ENCODE data around the gene CYB561A3.
"Not testable (repeated sequence)": the region's sequence is repeated elsewhere in the genome, so short reads cannot be mapped to it uniquely, and the experiment has no call there.

CYB561A3 gene

DNA sequence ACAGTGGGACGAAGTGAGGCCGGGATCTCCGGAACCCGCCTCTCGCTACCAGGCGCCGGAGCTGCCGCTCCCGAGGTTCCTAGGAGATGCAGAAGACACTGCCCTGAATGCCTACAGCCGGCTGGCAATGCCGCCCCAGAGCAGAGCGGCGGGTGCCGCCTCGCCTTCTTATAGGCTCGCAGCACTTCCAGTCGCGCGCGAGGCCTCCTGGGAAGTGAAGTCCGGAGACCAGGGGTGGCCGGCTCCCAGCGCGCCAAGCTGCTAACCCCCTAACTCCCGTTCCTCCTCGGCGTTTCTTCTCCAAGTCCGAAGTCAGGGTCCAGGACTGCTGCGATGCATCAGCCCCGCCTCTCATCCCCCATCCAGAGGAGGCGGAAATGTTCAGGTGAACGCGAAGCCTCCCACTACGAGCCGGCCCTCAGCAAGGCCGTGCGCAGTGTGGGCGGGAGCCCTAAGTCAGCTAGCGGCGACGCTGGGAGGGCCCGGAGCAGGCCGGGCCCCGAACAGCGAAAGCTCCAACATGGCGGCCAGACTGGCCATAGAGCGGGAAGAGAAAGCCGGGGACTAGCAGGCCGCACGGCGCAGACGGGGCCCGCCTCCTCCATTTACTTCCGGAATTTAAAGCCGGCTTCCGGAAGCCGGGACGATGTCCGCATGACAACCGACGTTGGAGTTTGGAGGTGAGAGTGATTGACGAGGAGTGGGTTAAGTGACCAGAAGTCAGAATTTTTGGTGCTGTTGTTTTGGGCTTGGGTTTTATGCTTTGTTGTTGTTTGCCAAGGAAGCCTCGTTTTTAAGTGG, at the start of gene CYB561A3, which contains the start of gene TMEM138:
Gene CYB561A3, minus strand, starts transcription at position 142 of the 801 bp plus-strand sequence. CDS start 5,169 bp downstream, outside the sequence.
Gene TMEM138, plus strand, starts transcription at position 634 of the 801 bp plus-strand sequence. CDS start 2,017 bp downstream, outside the sequence.
- peak; percentile 96 for DNase-seq (ENCODE audit: low spot score)

GRCh38 chr11:61406991-61407728, 45.5 kb upstream of the CYB561A3 start:
- DNase-seq (ENCODE audit: low spot score) = no peak

DNA sequence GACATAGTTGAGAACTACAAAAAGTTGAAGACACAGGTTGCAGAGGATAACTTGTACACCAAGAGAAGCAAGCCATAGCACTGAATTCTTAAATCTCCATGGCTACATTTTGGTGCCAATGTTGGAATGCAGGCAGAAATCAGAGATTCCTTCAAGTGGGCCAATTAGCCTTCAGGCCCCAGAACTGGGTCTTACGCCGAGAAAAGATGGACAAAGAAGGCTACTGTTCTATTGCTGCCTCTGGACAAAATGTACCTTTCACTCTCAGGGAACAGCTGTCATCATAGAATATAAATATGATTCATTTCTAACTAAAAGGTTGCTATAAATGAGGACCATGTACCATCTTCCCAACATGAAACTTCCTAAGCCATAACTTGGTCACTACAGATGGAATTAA, 44.4 kb upstream of the CYB561A3 start:
- no peak for DNase-seq (ENCODE audit: low spot score)

DNA sequence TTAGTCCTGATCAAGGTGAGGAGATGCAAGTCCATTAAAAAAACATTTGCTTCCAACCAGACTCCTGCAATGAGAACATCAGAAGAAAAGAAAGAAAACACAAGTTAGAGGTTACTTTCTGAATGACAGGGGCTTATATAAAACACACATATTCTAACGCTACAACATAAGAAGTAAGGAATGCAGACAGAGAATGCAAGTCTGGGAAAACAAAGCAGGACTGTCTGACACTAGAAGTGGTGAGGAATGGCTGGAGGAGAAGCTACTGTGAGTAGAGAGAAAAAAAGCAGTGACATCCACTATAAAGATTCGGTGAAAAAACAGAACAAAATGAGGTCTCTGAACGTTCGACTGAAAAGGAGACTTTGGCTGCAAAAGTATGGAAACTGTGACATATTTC, 43.0 kb upstream of the CYB561A3 start:
- no peak for DNase-seq (ENCODE audit: low spot score)

- DNase-seq (ENCODE audit: low spot score) = no peak
Measured at GRCh38 chr11:61404103-61404502, 42.4 kb upstream of the CYB561A3 start.

GRCh38 chr11:61403658-61404057, 42.0 kb upstream of the CYB561A3 start:
- DNase-seq (ENCODE audit: low spot score) = no peak

GRCh38 chr11:61401573-61401972, 39.9 kb upstream of the CYB561A3 start:
- DNase-seq (ENCODE audit: low spot score) = no peak

DNA sequence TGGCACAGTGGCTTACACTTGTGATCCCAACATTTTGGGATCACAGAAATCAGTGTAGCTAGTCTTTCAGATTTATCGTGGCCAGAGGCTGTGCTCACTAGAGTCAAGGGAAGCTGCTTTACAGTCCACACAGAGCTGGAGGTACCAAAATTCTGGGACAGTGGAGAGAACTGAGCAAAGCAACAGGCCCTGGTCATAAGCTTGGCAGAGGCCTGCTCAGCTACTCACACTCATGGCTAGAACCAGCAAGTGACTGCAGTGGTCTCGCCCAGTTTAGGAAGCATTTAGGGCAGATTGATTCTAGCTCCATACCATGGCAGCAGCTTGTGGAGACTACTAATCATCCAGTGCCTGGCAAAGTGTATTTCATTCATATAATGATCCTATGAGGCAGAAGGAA, 39.5 kb upstream of the CYB561A3 start:
- no peak for DNase-seq (ENCODE audit: low spot score)

DNA sequence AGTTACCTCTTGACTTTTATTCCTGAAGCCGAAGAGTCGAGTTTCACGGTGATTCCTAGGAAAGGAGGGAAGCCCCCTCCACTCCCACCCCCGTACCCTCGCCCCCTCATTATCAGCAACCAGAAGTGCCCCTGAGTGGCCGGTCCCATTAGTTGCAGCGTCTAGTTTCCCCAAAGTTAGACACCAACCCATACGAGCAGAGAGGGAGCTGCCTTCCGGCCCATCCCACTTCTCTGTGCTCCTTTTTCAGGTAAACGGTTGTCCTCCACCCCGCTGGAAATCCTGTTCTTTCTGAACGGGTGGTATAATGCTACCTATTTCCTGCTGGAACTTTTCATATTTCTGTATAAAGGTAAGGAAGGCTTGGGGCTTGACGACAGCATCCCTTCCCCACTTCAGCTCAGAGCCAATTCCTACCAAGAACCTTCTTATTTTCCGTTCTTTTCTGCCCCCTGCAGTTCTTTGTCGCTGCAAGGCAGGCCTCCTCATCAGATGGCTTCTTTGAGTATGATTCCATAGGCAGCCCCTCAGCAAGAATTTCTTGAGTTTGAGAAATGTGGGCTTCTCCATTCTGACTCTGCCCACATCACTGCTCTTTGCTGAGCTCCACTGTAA, 31.4 kb upstream of the CYB561A3 start:
- DNase-seq (ENCODE audit: low spot score) = peak; percentile 44

- no peak for DNase-seq (ENCODE audit: low spot score)
Measured at GRCh38 chr11:61390161-61390560, 28.5 kb upstream of the CYB561A3 start.

DNA sequence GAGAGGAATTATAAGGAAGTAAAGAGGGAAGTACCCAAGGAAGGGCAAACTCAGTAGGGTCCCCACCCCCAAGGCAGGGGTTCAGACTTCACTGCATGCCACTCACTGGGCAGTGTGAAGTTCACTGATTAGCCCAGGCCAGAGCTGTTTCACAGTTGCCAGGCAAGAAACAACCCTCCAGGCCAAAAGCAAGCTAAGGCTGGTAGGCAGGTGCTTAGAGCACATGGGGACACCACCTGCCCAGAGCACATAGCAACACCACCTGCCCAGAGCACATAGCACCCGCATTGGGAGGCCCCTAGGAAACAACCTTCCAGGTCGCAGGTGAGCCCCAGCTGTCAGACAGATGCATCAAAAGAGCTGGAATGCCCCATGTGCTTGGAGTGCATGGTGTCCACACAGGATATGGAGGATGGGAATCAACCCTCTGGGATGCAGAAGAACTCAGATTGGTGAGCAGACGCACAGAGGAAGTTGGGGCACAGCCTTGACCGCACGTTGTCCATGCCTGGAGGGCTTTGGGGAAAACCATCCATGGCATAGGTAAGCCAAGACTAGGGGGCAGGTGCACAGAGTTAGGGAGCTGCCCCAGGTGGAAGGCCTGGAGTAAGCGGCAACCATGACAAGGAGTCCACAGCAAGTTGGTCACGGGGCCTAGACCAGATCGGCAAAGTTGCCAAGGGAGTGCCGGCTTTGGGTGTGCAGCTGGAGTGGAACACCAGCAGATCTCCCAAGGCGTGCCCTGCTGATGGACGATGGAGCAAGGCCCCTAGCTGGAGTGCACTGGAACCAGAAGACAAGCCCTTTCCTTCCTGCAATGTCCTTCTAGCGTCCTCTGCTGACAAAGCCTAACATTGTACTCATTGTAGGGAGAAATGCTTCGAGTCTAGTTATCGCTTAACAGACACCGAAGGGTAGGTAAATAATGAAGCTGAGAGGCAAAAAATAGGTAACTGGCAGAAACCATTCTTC, 22.9 kb upstream of the CYB561A3 start:
- peak; percentile 47 for DNase-seq (ENCODE audit: low spot score)

- DNase-seq (ENCODE audit: low spot score) = not testable (repeated sequence)
Measured at GRCh38 chr11:61383859-61384258, 22.2 kb upstream of the CYB561A3 start.

DNA sequence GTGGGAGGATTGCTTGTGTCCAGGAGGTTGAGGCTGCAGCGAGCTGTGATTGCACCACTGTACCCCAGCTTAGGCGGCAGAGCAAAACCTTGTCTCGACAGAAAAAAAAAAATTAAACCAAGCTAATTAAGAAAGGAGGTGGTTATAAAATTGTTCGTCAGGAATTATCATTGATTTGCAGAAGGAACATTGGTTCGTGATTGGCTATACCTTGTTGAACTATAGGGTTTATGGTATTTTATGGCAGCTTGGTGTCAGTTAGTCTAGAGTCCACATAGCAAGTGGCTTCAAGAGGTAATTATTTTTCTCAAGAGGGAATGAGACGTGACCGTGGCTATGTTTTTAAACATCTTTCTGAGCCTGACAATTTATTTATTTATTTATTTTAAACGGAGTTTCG, 19.2 kb upstream of the CYB561A3 start:
- no peak for DNase-seq (ENCODE audit: low spot score)

DNA sequence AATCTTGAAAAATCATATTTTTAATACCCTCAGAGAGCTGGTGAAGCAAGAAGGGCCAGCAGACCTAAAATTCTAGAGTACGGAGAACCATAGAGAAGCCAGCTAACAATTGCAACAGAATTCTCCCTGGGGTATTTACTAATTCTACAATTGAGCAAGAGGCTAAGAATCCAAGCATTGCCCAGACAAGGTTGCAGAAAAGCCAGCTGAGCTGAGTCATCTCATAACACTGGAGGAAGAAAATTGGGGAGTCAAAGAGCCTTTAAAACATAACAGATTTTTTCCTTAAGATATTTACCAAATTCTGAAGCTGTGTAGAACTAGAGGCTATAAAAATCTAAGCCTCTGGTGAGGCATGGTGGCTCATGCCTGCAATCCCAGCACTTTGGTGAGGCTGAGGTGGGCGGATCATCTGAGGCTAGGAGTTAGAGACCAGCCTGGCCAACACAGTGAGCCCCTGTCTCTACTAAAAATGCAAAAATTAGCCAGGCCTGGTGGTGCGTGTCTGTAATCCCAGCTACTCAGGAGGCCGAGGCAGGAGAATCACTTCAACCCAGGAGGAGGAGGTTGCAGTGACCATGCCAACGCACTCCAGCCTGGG, 17.1 kb upstream of the CYB561A3 start:
- no peak for DNase-seq (ENCODE audit: low spot score)

DNA sequence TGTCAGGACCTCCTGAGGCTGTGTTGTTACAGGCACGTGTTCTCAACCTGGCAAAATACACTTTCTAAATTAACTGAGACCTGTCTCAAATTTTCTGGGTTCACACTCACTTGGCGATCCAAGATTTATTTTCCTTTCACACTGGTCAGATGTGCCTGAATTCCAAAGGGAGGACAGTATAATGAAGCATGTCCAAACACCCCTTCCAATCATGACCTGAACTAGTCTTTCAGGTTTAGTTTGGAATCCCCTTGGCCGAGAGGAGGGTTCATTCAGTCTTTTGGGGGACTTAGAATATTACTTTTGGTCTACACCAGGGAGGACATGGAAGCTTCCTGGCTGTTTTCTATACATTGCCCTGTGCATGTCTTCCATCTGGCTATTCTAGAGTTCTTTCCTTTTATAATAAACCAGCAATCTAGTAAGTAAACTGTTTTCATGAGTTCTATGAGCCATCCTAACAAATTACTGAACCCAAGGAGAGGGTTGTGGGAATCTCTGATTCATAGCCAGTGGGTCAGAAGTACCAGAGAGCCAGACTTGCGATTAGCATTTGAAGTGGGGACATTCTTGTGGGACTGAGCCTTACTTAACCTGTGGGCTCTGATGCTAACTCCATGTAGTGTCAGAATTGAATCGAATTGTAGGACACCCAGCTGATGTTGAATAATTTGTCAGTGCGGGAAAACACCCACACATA, 15.9 kb upstream of the CYB561A3 start:
- DNase-seq (ENCODE audit: low spot score) = no peak

DNA sequence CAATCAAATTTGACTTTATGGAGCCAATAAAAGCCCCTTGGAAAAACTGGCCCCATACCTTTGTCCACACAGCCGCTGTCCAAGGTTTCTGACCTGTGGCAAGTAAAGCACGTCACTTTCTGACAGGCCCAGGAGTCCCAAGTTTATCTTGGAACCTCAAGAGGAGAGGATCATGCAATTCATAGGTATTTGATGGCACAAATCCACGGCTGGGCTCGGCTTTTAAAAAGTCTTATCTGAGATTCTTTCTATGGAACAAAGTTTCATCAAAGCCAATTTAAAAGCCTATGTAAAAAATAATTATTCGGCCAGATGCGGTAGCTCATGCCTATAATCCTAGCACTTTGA, 14.1 kb upstream of the CYB561A3 start:
- DNase-seq (ENCODE audit: low spot score) = no peak

DNA sequence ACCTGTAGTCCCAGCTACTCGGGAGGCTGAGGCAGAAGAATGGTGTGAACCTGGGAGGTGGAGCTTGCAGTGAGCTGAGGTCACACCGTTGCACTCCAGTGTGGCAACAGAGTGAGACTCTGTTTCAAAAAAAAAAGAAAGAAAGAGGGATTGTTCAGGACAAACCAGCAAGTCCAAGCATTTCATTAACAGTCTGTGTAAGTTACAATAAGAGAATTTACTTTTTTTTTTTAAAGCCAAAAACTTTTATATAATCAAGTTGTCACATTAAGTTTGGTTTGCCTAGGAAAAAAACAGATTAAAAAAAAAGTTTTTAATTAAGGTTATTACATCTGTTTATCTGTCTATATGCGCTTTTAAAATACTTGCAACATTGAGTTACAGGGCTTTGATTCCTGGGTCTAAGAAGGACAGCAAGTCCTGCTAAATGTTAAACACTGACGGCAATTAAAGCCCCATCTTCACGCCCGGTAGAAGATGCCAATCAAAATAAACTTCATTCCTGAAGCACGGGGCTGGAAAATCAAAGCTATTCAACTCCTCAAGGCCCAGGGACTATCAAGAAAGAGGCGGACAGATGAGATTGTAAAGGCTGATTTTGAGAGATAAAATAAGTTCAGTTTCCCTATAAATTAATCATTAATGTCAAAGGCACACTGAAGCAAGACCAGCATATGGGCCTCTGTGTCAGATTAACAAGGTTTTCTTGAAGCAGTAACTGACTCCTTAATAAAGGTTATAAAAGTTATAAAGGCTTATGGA, 11.2 kb upstream of the CYB561A3 start:
- no peak for DNase-seq (ENCODE audit: low spot score)

GRCh38 chr11:61370349-61371005, 8.8 kb upstream of the CYB561A3 start:
- no peak for DNase-seq (ENCODE audit: low spot score)
